Right atrium auricular region (tissue), 2 donors: ENCODE measurements around the gene HYDIN. TPM values are rescaled to one million over a fixed set of nuclear protein-coding genes. Genes with fewer than 3 reads are reported as not detected.

Source experiments
- total RNA-seq, 2 donors: library from RNA; depleted of rRNA; stranded (reverse); fragments of >200 nt; gene quantifications; one replicate each; pipeline ENCODE4 v1.1.0, GENCODE V29; 2016

Gene HYDIN
- total RNA-seq, 2 donors from 2014 or later: 1.2 to 3.8 TPM

Other genes starting within 250 kb of the HYDIN start
- 10 to 100 TPM; 12.5 to 16.5 TPM for gene CMTR2, start 58.7 kb upstream of the HYDIN start, total RNA-seq
- gene CALB2, start 128.0 kb upstream of the HYDIN start, total RNA-seq: 10 to 100 TPM; 17.7 to 39.1 TPM
- gene TLE7, start 211.3 kb upstream of the HYDIN start, total RNA-seq: not detected
- 1 to 10 TPM; 2.8 to 4.8 TPM for gene ZNF23, start 231.5 kb upstream of the HYDIN start, total RNA-seq